Esophagus squamous epithelium (tissue), 5 donors: ENCODE measurements around the gene SLC38A5. TPM values are rescaled to one million over a fixed set of nuclear protein-coding genes. Genes with fewer than 3 reads are reported as not detected.
A peak's percentile ranks its signal among the peaks of the same experiment; 100 is the strongest.

Experiments
- DNase-seq: peaks from one replicate; lab custom pipeline; 2025; lab: John Stamatoyannopoulos, UW
- H3K27ac ChIP-seq, 4 donors: fragments of 200-600 bp; sonication (generic); one replicate each; pipeline ENCODE4 v1.5.1; 2016 to 2019; ENCODE audit warnings: mild to moderate bottlenecking in 1 of 4
- H3K27me3 ChIP-seq, 4 donors: fragments of 200-600 bp; sonication (generic); 1 replicate in 3 of 4; 2 replicates in 1 of 4; pipeline versions ENCODE4 v1.5.1 to v1.6.0; 2017 to 2021; ENCODE audit warnings: antibody characterized with exemption in 1 of 4
- H3K36me3 ChIP-seq, 3 donors: fragments of 200-600 bp; sonication (generic); one replicate each; pipeline ENCODE4 v1.5.1; 2016 to 2019
- H3K4me1 ChIP-seq, 3 donors: fragments of 200-600 bp; sonication (generic); one replicate each; pipeline ENCODE4 v1.5.1; 2017 to 2019
- H3K4me3 ChIP-seq, 4 donors: fragments of 200-600 bp; sonication (generic); 1 replicate in 3 of 4; 2 replicates in 1 of 4; pipeline ENCODE4 v1.5.1; 2016 to 2019; ENCODE audit warnings: mild to moderate bottlenecking in 2 of 4, moderate library complexity in 1 of 4
- H3K9me3 ChIP-seq, 3 donors: fragments of 200-600 bp; sonication (generic); one replicate each; pipeline ENCODE4 v1.5.1; 2016 to 2019
- POLR2A ChIP-seq, 4 donors: fragments of 450-650 bp; IDR thresholded peaks; one replicate each; pipeline ENCODE4 v1.6.1; 2017; ENCODE audit warnings: antibody characterized with exemption in 4 of 4, mild to moderate bottlenecking in 4 of 4, moderate library complexity in 3 of 4
- WGBS, 2 donors: methylation state at CpG; one replicate each; pipeline ENCODE4 v1.1.5; 2018; 5-methylcytosine and 5-hydroxymethylcytosine counted together
- intact Hi-C: fragments of 100-400 bp; cut with DNase I; formaldehyde crosslinking; loops from one replicate; pipeline ENCODE4 v1.15.0; 2022
- total RNA-seq, 4 donors: library from RNA; depleted of rRNA; stranded (reverse); fragments of >200 nt; gene quantifications; one replicate each; pipeline ENCODE4 v1.1.0, GENCODE V29; 2016
- TF ChIP-seq, protein P1 (sequence below), 6 experiments: fragments of 450-650 bp in 4 of 6; fragments of 200-600 bp in 2 of 6; sonication (generic) in 2 of 6; IDR thresholded peaks; one replicate each; pipeline ENCODE4 v1.5.1; 2016 to 2019; ENCODE audit warnings: antibody characterized with exemption in 6 of 6, mild to moderate bottlenecking in 4 of 6, moderate library complexity in 4 of 6
- donor health status: DM: yes; HTN: yes; CAD: no.

SLC38A5 gene
- total RNA-seq, 4 donors from 2014 or later: 9.6 to 25.4 (median 24.7) TPM

DNA sequence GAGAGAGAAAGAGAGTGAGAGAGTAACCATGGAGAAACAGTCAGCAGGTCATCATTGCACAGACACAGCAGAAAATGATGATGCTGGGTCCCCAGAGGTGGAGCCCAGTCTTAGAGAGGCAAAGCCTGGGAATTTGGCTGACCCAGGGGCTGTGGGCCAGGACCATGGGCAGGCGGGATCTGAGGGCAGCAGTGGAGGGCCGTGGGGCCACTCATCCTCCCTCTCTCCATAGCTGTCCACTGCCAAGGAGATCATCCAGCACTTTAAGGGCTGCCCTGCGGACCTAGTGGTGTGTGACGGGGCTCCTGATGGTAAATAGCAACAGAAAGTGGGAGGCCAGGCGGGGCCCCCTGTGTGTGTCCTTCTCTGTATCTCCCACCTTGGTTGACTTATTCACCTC, 8.7 kb upstream of the SLC38A5 start:
- WGBS, 2 donors: 67 to 90% methylated on average over 2 to 4 of the region's 5 CpGs
- H3K4me1 ChIP-seq: peaks cover 0 to 25% (median 3%) of the 10 kb centered on the region in 3 donors

GRCh38 chrX:48477960-48478755, 8.1 kb upstream of the SLC38A5 start:
- peaks cover 0 to 25% (median 3%) of the 10 kb centered on the region in 3 donors for H3K4me1 ChIP-seq
- no peak overlapping the region for H3K4me3 ChIP-seq
- DNase-seq: no peak
- TF ChIP-seq, protein P1, sequence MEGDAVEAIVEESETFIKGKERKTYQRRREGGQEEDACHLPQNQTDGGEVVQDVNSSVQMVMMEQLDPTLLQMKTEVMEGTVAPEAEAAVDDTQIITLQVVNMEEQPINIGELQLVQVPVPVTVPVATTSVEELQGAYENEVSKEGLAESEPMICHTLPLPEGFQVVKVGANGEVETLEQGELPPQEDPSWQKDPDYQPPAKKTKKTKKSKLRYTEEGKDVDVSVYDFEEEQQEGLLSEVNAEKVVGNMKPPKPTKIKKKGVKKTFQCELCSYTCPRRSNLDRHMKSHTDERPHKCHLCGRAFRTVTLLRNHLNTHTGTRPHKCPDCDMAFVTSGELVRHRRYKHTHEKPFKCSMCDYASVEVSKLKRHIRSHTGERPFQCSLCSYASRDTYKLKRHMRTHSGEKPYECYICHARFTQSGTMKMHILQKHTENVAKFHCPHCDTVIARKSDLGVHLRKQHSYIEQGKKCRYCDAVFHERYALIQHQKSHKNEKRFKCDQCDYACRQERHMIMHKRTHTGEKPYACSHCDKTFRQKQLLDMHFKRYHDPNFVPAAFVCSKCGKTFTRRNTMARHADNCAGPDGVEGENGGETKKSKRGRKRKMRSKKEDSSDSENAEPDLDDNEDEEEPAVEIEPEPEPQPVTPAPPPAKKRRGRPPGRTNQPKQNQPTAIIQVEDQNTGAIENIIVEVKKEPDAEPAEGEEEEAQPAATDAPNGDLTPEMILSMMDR (IDR thresholded peaks at IDR 0.05): no peak
- TF ChIP-seq POLR2A (IDR thresholded peaks at IDR 0.05): no peak
- no peaks in the 10 kb centered on the region for H3K9me3 ChIP-seq
- H3K27me3 ChIP-seq: no peaks in the 10 kb centered on the region
- no peak overlapping the region for H3K27ac ChIP-seq
- intact Hi-C loops: no loop called here
- peaks cover 0 to 29% (median 5%) of the 10 kb centered on the region in 3 donors for H3K36me3 ChIP-seq
- 87 to 88% methylated on average over 10 of the region's 19 CpGs for WGBS, 2 donors

More for the DNA sequence above, 8.7 kb upstream of the SLC38A5 start:
- H3K4me3 ChIP-seq: no peak overlapping the region
- intact Hi-C loops: no loop called here
- H3K9me3 ChIP-seq: no peaks in the 10 kb centered on the region
- H3K36me3 ChIP-seq: peaks cover 0 to 35% (median 5%) of the 10 kb centered on the region in 3 donors
- TF ChIP-seq, protein P1 (IDR thresholded peaks at IDR 0.05): no peak
- TF ChIP-seq POLR2A (IDR thresholded peaks at IDR 0.05): no peak
- no peaks in the 10 kb centered on the region for H3K27me3 ChIP-seq
- no peak for DNase-seq
- no peak overlapping the region for H3K27ac ChIP-seq

DNA sequence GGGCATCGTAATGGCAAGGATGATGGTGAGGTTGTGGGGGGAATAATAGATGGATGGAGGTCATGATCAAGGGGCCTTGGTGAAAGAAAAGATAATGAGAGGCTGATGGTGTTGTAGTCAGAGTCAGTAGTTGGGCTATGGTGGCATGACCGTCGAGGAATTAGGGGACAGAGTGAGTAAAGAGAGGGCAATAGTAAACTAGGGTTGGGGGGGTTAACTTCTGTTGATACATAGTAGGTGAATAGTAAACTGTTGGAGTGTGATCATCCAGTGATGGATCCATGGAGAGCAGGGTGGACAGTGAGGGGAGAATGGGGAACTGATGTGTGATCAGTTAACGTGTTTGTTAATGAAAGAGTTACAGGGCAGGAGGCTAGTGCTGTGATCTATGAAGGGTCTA, 6.9 kb upstream of the SLC38A5 start:
- no peak for DNase-seq
- no peaks in the 10 kb centered on the region for H3K9me3 ChIP-seq
- intact Hi-C loops: no loop called here
- peaks cover 0 to 16% (median 5%) of the 10 kb centered on the region in 3 donors for H3K36me3 ChIP-seq
- WGBS, 2 donors: 39 to 66% methylated on average over 4 of the region's 4 CpGs
- H3K4me1 ChIP-seq: peaks cover 0 to 25% (median 3%) of the 10 kb centered on the region in 3 donors
- no peak for TF ChIP-seq POLR2A (IDR thresholded peaks at IDR 0.05)
- TF ChIP-seq, protein P1 (IDR thresholded peaks at IDR 0.05): no peak
- peak overlapping the region; percentile 62 to 77 (median 69) for H3K4me3 ChIP-seq
- no peaks in the 10 kb centered on the region for H3K27me3 ChIP-seq
- peak overlapping the region in 3 of 4 donors; percentile 86 to 89 (median 86) for H3K27ac ChIP-seq

- DNase-seq: peak; percentile 45
- peak in 1 of 4 donors; percentile 50 for TF ChIP-seq POLR2A (IDR thresholded peaks at IDR 0.05)
- TF ChIP-seq, protein P1 (IDR thresholded peaks at IDR 0.05): peak in 1 of 6 experiments; percentile 26
- H3K27me3 ChIP-seq: no peaks in the 10 kb centered on the region
- H3K27ac ChIP-seq: peak within 1 kb of the TSS; percentile 86 to 89 (median 88)
- intact Hi-C loops: no loop called here
- 82% methylated on average over 23 of the region's 75 CpGs; no CpG with 5 or more reads in 1 of the 2 donors for WGBS, 2 donors
- peaks cover 0 to 7% (median 2%) of the 10 kb centered on the region in 3 donors for H3K36me3 ChIP-seq
- H3K9me3 ChIP-seq: no peaks in the 10 kb centered on the region
- peaks cover 0 to 25% (median 3%) of the 10 kb centered on the region in 3 donors for H3K4me1 ChIP-seq
- H3K4me3 ChIP-seq: peak within 1 kb of the TSS; percentile 62 to 77 (median 69)
Measured at GRCh38 chrX:48475774-48476577, 5.9 kb upstream of the SLC38A5 start, which contains the start of gene FTSJ1. Gene FTSJ1, plus strand, starts transcription at chrX:48476199. Its CDS starts 1,849 bp downstream, at chrX:48478048.
